ENCODE results near the gene LNPEP.

Gene LNPEP

GRCh38 chr5:97000391-97000790, 64.5 kb downstream of the LNPEP start:
- no peak for DNase-seq (ENCODE audit: low spot score)

DNA sequence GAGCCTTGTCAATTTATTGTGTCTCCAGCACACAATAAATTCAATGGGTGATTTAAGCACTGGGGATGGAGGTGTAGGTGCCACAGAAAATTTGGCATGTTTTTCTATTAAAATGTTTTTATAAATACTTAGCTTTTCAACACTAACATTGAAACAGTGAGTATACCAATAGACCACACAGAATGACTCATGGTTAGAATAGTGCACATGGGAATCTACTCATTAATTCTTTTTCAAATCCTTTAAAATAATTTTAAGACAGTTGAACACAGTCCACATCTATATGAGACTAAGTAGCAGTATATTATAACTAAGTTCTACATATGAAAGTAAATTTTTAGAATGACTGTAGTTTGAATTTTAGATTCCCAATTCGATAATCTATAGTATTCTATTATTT, 67.1 kb downstream of the LNPEP start:
- DNase-seq (ENCODE audit: low spot score), result no peak

GRCh38 chr5:97004423-97005060, 68.7 kb downstream of the LNPEP start:
- DNase-seq (ENCODE audit: low spot score), result no peak

DNA sequence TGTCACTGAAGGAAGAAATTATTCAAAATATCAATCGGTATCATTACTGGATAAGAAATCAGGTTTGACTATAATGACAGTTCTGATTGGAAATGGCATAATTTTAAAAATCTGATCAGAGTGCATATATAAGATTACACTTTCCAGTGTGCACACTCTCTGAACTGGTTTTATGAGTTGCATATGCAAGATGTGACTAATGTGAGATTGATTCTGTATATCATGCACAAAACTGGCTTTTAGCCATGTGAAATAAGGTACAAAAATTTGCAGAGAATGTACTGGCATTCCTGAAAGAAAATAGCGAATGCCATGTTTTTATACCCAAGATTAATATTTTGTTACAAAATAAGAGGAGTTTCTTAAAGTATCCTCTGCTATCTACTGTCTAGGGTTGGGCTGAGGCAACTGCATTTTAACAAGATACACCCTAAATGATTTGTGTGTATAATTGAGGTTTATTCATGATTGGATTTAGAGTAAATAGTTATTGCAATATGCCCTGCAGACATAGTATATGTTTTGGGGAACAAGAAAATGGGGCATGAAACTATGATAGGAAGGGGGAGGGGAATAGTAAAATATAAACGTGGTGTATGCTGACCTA, 70.7 kb downstream of the LNPEP start:
- no peak for DNase-seq (ENCODE audit: low spot score)

- no peak for DNase-seq (ENCODE audit: low spot score)
Measured at GRCh38 chr5:97009212-97009898, 73.5 kb downstream of the LNPEP start.

DNA sequence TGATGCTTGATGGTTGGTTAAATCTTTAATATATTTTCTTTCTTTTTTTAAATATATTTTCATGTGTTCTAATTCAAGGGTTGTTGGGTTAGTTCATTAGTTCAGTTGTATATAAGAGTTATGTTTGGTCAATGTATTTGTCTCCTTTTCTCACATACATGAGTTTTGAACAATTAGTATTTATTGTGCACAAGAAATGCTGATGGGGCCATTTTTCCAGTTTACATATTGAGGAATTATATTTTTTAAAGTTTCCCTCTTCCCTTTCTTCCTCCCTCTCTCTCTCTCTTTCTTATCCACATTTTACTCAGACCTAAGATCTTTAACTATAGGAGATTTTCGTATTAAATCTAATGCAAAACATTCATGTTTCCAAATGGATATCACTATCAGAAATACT, 74.0 kb downstream of the LNPEP start:
- DNase-seq (ENCODE audit: low spot score), result no peak

GRCh38 chr5:97010606-97011005, 74.7 kb downstream of the LNPEP start:
- no peak for DNase-seq (ENCODE audit: low spot score)

GRCh38 chr5:97011567-97011966, 75.7 kb downstream of the LNPEP start:
- no peak for DNase-seq (ENCODE audit: low spot score)

GRCh38 chr5:97019435-97020117, 83.7 kb downstream of the LNPEP start:
- peak; percentile 27 for DNase-seq (ENCODE audit: low spot score)

GRCh38 chr5:97021416-97021815, 85.5 kb downstream of the LNPEP start:
- DNase-seq (ENCODE audit: low spot score), result no peak

GRCh38 chr5:97022898-97023297, 87.0 kb downstream of the LNPEP start:
- DNase-seq (ENCODE audit: low spot score), result no peak

DNA sequence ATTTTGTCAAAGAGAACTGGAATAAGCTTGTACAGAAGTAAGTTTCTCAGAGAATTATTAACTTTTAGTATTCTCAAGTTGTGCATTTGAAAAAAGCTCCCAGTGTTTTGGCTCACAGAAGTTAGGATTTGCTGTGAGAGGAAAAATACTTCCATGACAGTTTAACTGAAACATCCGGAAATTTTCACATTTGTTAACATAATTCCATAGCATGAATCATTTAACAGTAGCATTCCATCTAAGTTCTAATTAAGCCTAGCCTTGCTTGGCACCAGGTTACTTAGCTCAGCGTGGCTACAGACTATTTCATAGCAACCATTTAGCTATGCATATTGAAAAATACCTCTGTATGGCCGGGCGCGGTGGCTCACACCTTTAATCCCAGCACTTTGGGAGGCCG, 90.8 kb downstream of the LNPEP start:
- no peak for DNase-seq (ENCODE audit: low spot score)

DNA sequence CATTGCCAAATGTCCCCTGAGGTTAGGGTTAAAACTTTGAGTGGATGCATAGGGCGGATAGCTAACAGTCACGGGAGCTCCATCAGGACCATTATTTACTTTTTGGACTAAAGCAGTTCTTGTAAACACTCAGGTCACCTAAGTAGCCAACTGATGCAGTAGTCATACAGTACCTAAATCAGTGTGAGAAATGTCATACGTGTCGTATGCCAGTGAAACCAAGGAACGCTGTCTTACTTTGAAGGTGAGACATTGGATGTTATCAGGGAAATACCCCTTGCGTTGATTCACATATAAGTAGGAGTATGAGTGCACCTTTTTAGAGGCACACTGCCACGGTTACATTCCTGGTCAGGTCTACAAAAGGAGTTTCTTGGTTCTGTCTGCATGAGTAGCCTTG, 101.9 kb downstream of the LNPEP start:
- DNase-seq (ENCODE audit: low spot score), result no peak

DNA sequence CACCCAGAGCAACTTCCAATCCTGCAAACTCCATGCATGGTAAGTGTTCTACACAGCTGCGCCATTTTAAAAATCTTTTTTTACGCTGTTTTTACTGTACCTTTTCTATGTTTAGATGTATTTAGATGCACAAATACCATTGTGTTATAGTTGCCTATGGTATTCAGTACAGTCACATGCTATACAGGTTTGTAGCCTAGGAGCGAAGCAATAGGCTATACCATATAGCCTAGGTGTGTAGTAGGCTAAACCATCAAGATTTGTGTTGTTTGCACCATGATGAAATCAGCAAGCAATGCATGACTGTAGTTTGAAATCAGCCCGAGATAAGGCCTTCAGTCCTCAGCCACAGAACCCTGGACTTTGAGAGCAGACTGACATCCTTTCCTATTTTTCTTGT, 105.4 kb downstream of the LNPEP start:
- no peak for DNase-seq (ENCODE audit: low spot score)

DNA sequence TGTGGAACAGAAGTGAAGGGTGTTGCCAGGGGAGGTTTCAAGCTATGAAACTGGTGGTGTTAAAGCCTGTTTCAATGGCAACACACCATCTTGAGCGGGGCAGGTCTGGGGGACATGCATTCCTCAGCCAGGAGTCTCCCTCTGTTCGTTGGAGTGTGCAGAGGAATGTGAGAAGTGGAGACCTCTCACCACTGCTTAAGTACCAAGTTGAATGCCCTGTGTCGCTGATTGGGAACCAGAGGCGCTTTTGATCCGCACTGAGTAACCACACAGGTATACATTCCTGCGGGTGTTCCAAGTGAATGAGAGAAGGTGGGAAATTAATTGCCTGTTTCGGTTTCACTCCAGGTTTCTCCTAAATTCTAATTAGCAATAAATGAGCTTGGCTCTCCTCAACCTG, 107.1 kb downstream of the LNPEP start:
- DNase-seq (ENCODE audit: low spot score), result peak; percentile 29

- no peak for DNase-seq (ENCODE audit: low spot score)
Measured at GRCh38 chr5:97043511-97043910, 107.6 kb downstream of the LNPEP start.

- DNase-seq (ENCODE audit: low spot score), result peak; percentile 58
Measured at GRCh38 chr5:97044052-97044451, 108.2 kb downstream of the LNPEP start.

DNA sequence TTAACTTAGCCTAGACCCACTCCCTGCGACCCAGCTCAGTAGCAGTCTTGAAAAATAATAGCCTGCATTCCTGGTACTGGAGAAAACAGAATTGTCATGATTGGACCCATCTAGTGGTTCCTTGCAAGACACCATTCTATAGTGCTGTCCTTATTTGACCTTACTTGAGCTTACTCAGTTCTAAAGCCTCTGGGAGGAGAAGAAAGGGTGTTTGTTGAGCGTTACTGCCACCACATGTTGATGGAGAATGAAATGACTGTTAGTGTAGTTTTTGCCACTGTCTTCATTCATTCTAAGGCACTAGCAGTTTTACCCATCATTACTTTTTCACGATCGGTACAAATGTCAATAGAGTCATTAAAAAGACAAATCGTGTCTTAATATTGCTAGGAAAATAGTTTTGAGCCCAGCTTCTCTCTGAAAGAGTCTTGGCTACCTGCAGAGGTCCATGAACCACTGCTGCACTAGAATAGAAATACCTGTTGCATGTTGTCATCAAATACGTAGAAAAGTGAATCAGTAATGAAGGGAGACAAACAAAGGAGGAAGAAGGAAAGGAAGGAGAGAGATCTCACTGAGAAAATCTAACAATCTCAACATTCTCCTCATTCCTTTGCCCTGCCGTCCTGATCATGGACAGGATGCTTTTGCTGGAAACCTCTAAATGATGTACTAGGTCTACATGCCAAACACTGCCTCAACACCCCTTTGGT, 110.5 kb downstream of the LNPEP start:
- no peak for DNase-seq (ENCODE audit: low spot score)

DNA sequence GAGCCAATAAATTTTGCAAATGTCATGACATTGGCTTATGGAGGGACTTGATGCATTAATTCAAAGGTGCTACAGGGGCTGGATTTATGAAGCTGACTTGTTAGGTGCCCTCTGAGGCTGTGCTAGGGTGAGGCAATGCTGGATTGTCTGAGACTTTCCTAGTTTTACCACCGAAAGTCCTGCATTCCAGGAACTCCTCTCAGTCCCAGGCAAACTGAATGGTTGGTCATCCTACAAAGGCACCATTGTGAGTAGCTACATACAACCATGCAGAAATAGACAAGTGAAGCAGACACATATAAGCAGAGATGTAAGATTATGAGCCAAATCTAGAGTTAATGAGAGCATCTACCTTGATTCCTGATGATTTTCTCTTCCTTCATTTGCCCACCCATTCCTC, 111.2 kb downstream of the LNPEP start:
- DNase-seq (ENCODE audit: low spot score), result no peak

DNA sequence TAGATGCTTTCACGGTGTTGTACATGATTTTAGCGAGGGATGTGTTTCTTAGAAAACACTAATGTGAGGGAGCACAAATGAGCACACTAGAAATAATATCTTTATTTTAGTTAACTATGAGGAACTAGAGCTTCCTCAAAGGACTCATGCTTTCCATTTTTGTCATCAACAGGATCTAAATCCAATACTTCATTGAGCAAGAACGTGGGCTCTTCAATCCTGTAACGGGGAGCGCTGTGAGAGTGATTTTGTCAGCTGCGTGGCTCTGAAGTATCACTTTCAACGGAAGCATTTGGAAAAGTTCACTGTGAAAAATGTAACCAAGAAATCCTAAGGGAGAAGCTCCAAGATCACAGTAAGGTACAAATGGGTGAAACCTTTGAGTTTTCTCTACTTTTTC, 113.3 kb downstream of the LNPEP start:
- DNase-seq (ENCODE audit: low spot score), result no peak

GRCh38 chr5:97056263-97056662, 120.4 kb downstream of the LNPEP start:
- no peak for DNase-seq (ENCODE audit: low spot score)

DNA sequence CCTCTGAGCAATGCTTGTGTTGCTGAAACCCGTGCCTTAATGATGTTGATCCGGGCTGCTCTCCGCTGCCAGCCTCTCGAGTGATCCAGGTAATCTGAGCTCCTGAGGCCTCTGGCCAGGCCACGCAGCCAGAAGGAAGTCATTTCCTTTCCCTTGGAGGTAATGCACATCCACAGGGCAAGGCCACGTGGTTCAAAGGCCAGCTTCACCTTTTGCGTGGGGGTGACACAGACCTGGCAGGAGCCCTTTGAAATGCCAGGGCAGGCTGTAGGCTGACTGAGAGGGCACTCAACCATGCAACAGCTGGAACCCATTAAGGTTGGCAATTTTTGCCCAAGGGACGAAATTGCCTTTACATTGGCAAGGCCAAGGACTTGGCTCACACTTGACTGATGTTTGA, 126.2 kb downstream of the LNPEP start:
- DNase-seq (ENCODE audit: low spot score), result peak; percentile 34
